ENCODE data around the gene NUMB.
"Not testable (repeated sequence)": the region's sequence is repeated elsewhere in the genome, so short reads cannot be mapped to it uniquely, and the experiment has no call there.

NUMB gene

GRCh38 chr14:73418227-73418626 is 40.1 kb downstream of the NUMB start:
- no peak for FAIRE-seq

GRCh38 chr14:73406248-73406647 is 52.1 kb downstream of the NUMB start:
- not testable (repeated sequence) for FAIRE-seq

GRCh38 chr14:73403181-73403752 is 55.1 kb downstream of the NUMB start:
- no peak for FAIRE-seq

GRCh38 chr14:73402579-73402978 is 55.8 kb downstream of the NUMB start:
- FAIRE-seq, result no peak

GRCh38 chr14:73397810-73398209 is 60.5 kb downstream of the NUMB start:
- FAIRE-seq, result no peak

GRCh38 chr14:73394317-73394716 is 64.0 kb downstream of the NUMB start:
- FAIRE-seq, result no peak

- no peak for FAIRE-seq
Measured at GRCh38 chr14:73393375-73393774, 65.0 kb downstream of the NUMB start.

GRCh38 chr14:73392329-73393257 is 65.8 kb downstream of the NUMB start:
- no peak for FAIRE-seq

- FAIRE-seq, result not testable (repeated sequence)
Measured at GRCh38 chr14:73387860-73388259, 70.5 kb downstream of the NUMB start.

GRCh38 chr14:73386342-73386741 is 72.0 kb downstream of the NUMB start:
- no peak for FAIRE-seq

- FAIRE-seq, result not testable (repeated sequence)
Measured at GRCh38 chr14:73385021-73385420, 73.3 kb downstream of the NUMB start.

- FAIRE-seq, result no peak
Measured at GRCh38 chr14:73383356-73383755, 75.0 kb downstream of the NUMB start.

- no peak for FAIRE-seq
Measured at GRCh38 chr14:73381380-73382013, 76.8 kb downstream of the NUMB start.

GRCh38 chr14:73376585-73376984 is 81.8 kb downstream of the NUMB start:
- no peak for FAIRE-seq

- no peak for FAIRE-seq
Measured at GRCh38 chr14:73375861-73376260, 82.5 kb downstream of the NUMB start.

- FAIRE-seq, result no peak
Measured at GRCh38 chr14:73374218-73374617, 84.1 kb downstream of the NUMB start.

- no peak for FAIRE-seq
Measured at GRCh38 chr14:73372529-73372928, 85.8 kb downstream of the NUMB start.

GRCh38 chr14:73370561-73370960 is 87.8 kb downstream of the NUMB start:
- no peak for FAIRE-seq

- no peak for FAIRE-seq
Measured at GRCh38 chr14:73369428-73369827, 88.9 kb downstream of the NUMB start.

- no peak for FAIRE-seq
Measured at GRCh38 chr14:73368616-73369015, 89.7 kb downstream of the NUMB start.

- no peak for FAIRE-seq
Measured at GRCh38 chr14:73365727-73366126, 92.6 kb downstream of the NUMB start.

GRCh38 chr14:73364559-73364958 is 93.8 kb downstream of the NUMB start:
- no peak for FAIRE-seq

GRCh38 chr14:73359445-73359844 is 98.9 kb downstream of the NUMB start:
- FAIRE-seq, result no peak

GRCh38 chr14:73358187-73358586 is 100.2 kb downstream of the NUMB start:
- FAIRE-seq, result no peak
